Stomach smooth muscle (tissue), 2 donors: ENCODE measurements around the gene MAP1LC3B2.

Source experiments
- H3K27ac ChIP-seq: one replicate; pipeline ENCODE4 v1.7.0; 2013; ENCODE audit warnings: mild to moderate bottlenecking, low read length, inconsistent platforms
- H3K27me3 ChIP-seq, 2 donors: one replicate each; pipeline ENCODE4 v1.7.0; 2013; ENCODE audit warnings: low read length in 2 of 2; ENCODE audit not compliant: insufficient read depth in 2 of 2, control insufficient read depth in 1 of 2
- H3K36me3 ChIP-seq, 2 donors: one replicate each; pipeline ENCODE4 v1.7.0; 2013; ENCODE audit warnings: low read length in 2 of 2; ENCODE audit not compliant: control insufficient read depth in 2 of 2, insufficient read depth in 2 of 2
- H3K4me1 ChIP-seq: one replicate; pipeline ENCODE4 v1.7.0; 2013; ENCODE audit warnings: low read length; ENCODE audit not compliant: control insufficient read depth, insufficient read depth
- H3K4me3 ChIP-seq, 2 donors: one replicate each; pipeline ENCODE4 v1.7.0; 2013; ENCODE audit warnings: low read length in 2 of 2
- H3K9ac ChIP-seq, 2 donors: one replicate each; pipeline ENCODE4 v1.7.0; 2013; ENCODE audit warnings: low read length in 2 of 2, mild to moderate bottlenecking in 1 of 2
- H3K9me3 ChIP-seq, 2 donors: one replicate each; pipeline ENCODE4 v1.7.0; 2013; ENCODE audit warnings: low read length in 2 of 2; ENCODE audit not compliant: control insufficient read depth in 2 of 2
- donor health status: healthy.
- donor health status: Pancreatic carcinoma.

MAP1LC3B2 gene

GRCh38 chr12:116578051-116578450 is 18.9 kb downstream of the MAP1LC3B2 start:
- no peaks in the 10 kb centered on the region for H3K9me3 ChIP-seq

GRCh38 chr12:116582610-116583009 is 23.4 kb downstream of the MAP1LC3B2 start:
- Histone ChIP-seq H3K27ac (no peak overlapping the region), H3K4me1 (no peaks in the 10 kb centered on the region), H3K27me3 (peaks cover 0 to 2% of the 10 kb centered on the region in 2 donors), H3K9me3 (peaks cover 0 to 7% of the 10 kb centered on the region in 2 donors), H3K4me3 (no peak overlapping the region), H3K9ac (no peak overlapping the region), H3K36me3 (no peaks in the 10 kb centered on the region)

More at GRCh38 chr12:116578051-116578450, 18.9 kb downstream of the MAP1LC3B2 start:
- Histone ChIP-seq H3K27me3 (no peaks in the 10 kb centered on the region), H3K4me3 (no peak overlapping the region), H3K4me1 (no peaks in the 10 kb centered on the region), H3K27ac (no peak overlapping the region), H3K36me3 (no peaks in the 10 kb centered on the region), H3K9ac (no peak overlapping the region)

- Histone ChIP-seq H3K36me3 (no peaks in the 10 kb centered on the region), H3K4me3 (no peak overlapping the region), H3K27me3 (peaks cover 0 to 2% of the 10 kb centered on the region in 2 donors), H3K27ac (no peak overlapping the region), H3K9ac (no peak overlapping the region), H3K4me1 (no peaks in the 10 kb centered on the region), H3K9me3 (peaks cover 0 to 7% of the 10 kb centered on the region in 2 donors)
Observed at GRCh38 chr12:116583129-116583694, 24.0 kb downstream of the MAP1LC3B2 start.

- Histone ChIP-seq H3K36me3 (no peaks in the 10 kb centered on the region), H3K9me3 (peaks cover 0 to 7% of the 10 kb centered on the region in 2 donors), H3K27me3 (peaks cover 0 to 2% of the 10 kb centered on the region in 2 donors), H3K4me3 (no peak overlapping the region), H3K9ac (no peak overlapping the region), H3K4me1 (peaks cover 8% of the 10 kb centered on the region), H3K27ac (no peak overlapping the region)
Observed at GRCh38 chr12:116587270-116587669, 28.1 kb downstream of the MAP1LC3B2 start.

GRCh38 chr12:116588390-116589028 is 29.3 kb downstream of the MAP1LC3B2 start:
- no peak overlapping the region for H3K9ac ChIP-seq
- no peak overlapping the region for H3K4me3 ChIP-seq
- H3K36me3 ChIP-seq, result no peaks in the 10 kb centered on the region
- no peak overlapping the region for H3K27ac ChIP-seq
- peaks cover 0 to 2% of the 10 kb centered on the region in 2 donors for H3K27me3 ChIP-seq
- peaks cover 0 to 7% of the 10 kb centered on the region in 2 donors for H3K9me3 ChIP-seq
- peaks cover 14% of the 10 kb centered on the region for H3K4me1 ChIP-seq

GRCh38 chr12:116589581-116589980 is 30.4 kb downstream of the MAP1LC3B2 start:
- H3K9me3 ChIP-seq, result peaks cover 0 to 7% of the 10 kb centered on the region in 2 donors
- H3K4me1 ChIP-seq, result peaks cover 14% of the 10 kb centered on the region
- H3K4me3 ChIP-seq, result no peak overlapping the region
- H3K36me3 ChIP-seq, result no peaks in the 10 kb centered on the region
- H3K27me3 ChIP-seq, result peaks cover 0 to 2% of the 10 kb centered on the region in 2 donors
- H3K27ac ChIP-seq, result no peak overlapping the region
- H3K9ac ChIP-seq, result no peak overlapping the region

GRCh38 chr12:116590561-116590960 is 31.4 kb downstream of the MAP1LC3B2 start:
- Histone ChIP-seq H3K36me3 (no peaks in the 10 kb centered on the region), H3K9ac (no peak overlapping the region), H3K9me3 (no peaks in the 10 kb centered on the region), H3K27ac (no peak overlapping the region), H3K4me3 (no peak overlapping the region), H3K27me3 (no peaks in the 10 kb centered on the region), H3K4me1 (peaks cover 19% of the 10 kb centered on the region)

- H3K9ac ChIP-seq, result no peak overlapping the region
- no peaks in the 10 kb centered on the region for H3K27me3 ChIP-seq
- no peaks in the 10 kb centered on the region for H3K36me3 ChIP-seq
- H3K27ac ChIP-seq, result peak overlapping the region; percentile 37
- no peaks in the 10 kb centered on the region for H3K9me3 ChIP-seq
- peaks cover 19% of the 10 kb centered on the region for H3K4me1 ChIP-seq
- H3K4me3 ChIP-seq, result peak overlapping the region in 1 of 2 donors; percentile 29
Observed at GRCh38 chr12:116591855-116592637, 32.9 kb downstream of the MAP1LC3B2 start.

GRCh38 chr12:116592731-116593130 is 33.5 kb downstream of the MAP1LC3B2 start:
- Histone ChIP-seq H3K27me3 (no peaks in the 10 kb centered on the region), H3K9ac (no peak overlapping the region), H3K36me3 (no peaks in the 10 kb centered on the region), H3K9me3 (no peaks in the 10 kb centered on the region), H3K4me1 (peaks cover 19% of the 10 kb centered on the region), H3K4me3 (no peak overlapping the region), H3K27ac (peak overlapping the region; percentile 37)

GRCh38 chr12:116594325-116595038 is 35.3 kb downstream of the MAP1LC3B2 start:
- Histone ChIP-seq H3K4me3 (no peak overlapping the region), H3K27me3 (no peaks in the 10 kb centered on the region), H3K27ac (no peak overlapping the region), H3K9ac (no peak overlapping the region), H3K9me3 (no peaks in the 10 kb centered on the region), H3K4me1 (peaks cover 34% of the 10 kb centered on the region), H3K36me3 (no peaks in the 10 kb centered on the region)
